Neural cell (in vitro differentiated cells): ENCODE results near the gene KATNAL1. TPM values are rescaled to one million over a fixed set of nuclear protein-coding genes. Genes with fewer than 3 reads are reported as not detected.

Experiments
- H2AFZ ChIP-seq: fragments of 200-600, 300-800 bp; sonication (generic), shearing (Covaris generic); 2 replicates; pipeline ENCODE4 v1.6.0; 2014; ENCODE audit warnings: low read depth, mild to moderate bottlenecking, antibody characterized with exemption, low read length, moderate library complexity
- H3F3A ChIP-seq: fragments of 200-600 bp; shearing (Covaris generic); 2 replicates; pipeline ENCODE4 v1.6.1; 2016; ENCODE audit warnings: mild to moderate bottlenecking, moderate library complexity, mixed read lengths, antibody characterized with exemption, low read length; ENCODE audit not compliant: insufficient read depth, poor library complexity, severe bottlenecking
- H3K27ac ChIP-seq: fragments of 200-600, 300-800 bp; sonication (generic), shearing (Covaris generic); 2 replicates; pipeline ENCODE4 v1.5.1; 2014; ENCODE audit warnings: mild to moderate bottlenecking, low read length, moderate library complexity
- H3K27me3 ChIP-seq: fragments of 300-800, 200-600 bp; sonication (generic), shearing (Covaris generic); 2 replicates; pipeline ENCODE4 v1.6.0; 2014; ENCODE audit warnings: mild to moderate bottlenecking, low read depth, low read length, moderate library complexity; ENCODE audit not compliant: insufficient read depth
- H3K36me3 ChIP-seq: fragments of 300-800, 200-600 bp; sonication (generic), shearing (Covaris generic); 2 replicates; pipeline ENCODE4 v1.5.1; 2014; ENCODE audit warnings: mild to moderate bottlenecking, antibody characterized with exemption, low read length, moderate library complexity; ENCODE audit not compliant: insufficient read depth
- H3K4me2 ChIP-seq: fragments of 300-800, 200-600 bp; sonication (generic), shearing (Covaris generic); 2 replicates; pipeline ENCODE4 v1.6.0; 2014; ENCODE audit warnings: mild to moderate bottlenecking, low read length
- H3K4me3 ChIP-seq: fragments of 300-800, 200-600 bp; sonication (generic), shearing (Covaris generic); 2 replicates; pipeline ENCODE4 v1.5.1; 2014; ENCODE audit warnings: mild to moderate bottlenecking, low read length, moderate library complexity
- H3K79me2 ChIP-seq: fragments of 200-600 bp; shearing (Covaris generic); replicated peaks from 2 replicates; pipeline ENCODE4 v1.6.0; 2014; ENCODE audit warnings: mild to moderate bottlenecking, low read length, moderate library complexity; ENCODE audit not compliant: insufficient read depth
- H3K9ac ChIP-seq: fragments of 300-800, 200-600 bp; sonication (generic), shearing (Covaris generic); 2 replicates; pipeline ENCODE4 v1.6.1; 2016; ENCODE audit warnings: mild to moderate bottlenecking, low read length, mixed read lengths
- H3K9me2 ChIP-seq: fragments of 200-600 bp; shearing (Covaris generic); 2 replicates; pipeline ENCODE4 v1.6.1; 2016; ENCODE audit warnings: mild to moderate bottlenecking, low read length, mixed read lengths; ENCODE audit not compliant: insufficient read depth
- H3K9me3 ChIP-seq: fragments of 200-600, 300-800 bp; sonication (generic), shearing (Covaris generic); 2 replicates; pipeline ENCODE4 v1.6.1; 2016; ENCODE audit warnings: mild to moderate bottlenecking, mixed run types, low read length, moderate library complexity, mixed read lengths
- H4K20me1 ChIP-seq: fragments of 200-600 bp; shearing (Covaris generic); 2 replicates; pipeline ENCODE4 v1.6.1; 2016; ENCODE audit warnings: mild to moderate bottlenecking, mixed run types; ENCODE audit not compliant: insufficient read depth
- EP300 ChIP-seq: fragments of 450-650 bp; conservative IDR thresholded peaks from 2 replicates; pipeline ENCODE4 v1.6.1; 2014; ENCODE audit warnings: antibody characterized with exemption, mild to moderate bottlenecking, moderate library complexity; ENCODE audit not compliant: poor library complexity, severe bottlenecking
- EZH2 ChIP-seq: fragments of 200-600, 300-800 bp; shearing (Covaris generic), sonication (generic); IDR thresholded peaks from 2 replicates; pipeline ENCODE4 v1.6.1; 2014; ENCODE audit warnings: antibody characterized with exemption, low read length, borderline replicate concordance, mild to moderate bottlenecking; ENCODE audit not compliant: insufficient read depth, poor library complexity, severe bottlenecking
- MXI1 ChIP-seq: fragments of 450-650 bp; conservative IDR thresholded peaks from 2 replicates; pipeline ENCODE4 v1.6.1; 2014; ENCODE audit warnings: antibody characterized with exemption, mild to moderate bottlenecking; ENCODE audit not compliant: poor library complexity, severe bottlenecking
- POLR2AphosphoS5 ChIP-seq: IDR thresholded peaks from 2 replicates; pipeline ENCODE4 v1.6.1; 2012
- RAD21 ChIP-seq: fragments of 450-650 bp; conservative IDR thresholded peaks from 2 replicates; pipeline ENCODE4 v1.6.1; 2014; ENCODE audit warnings: antibody characterized with exemption, mild to moderate bottlenecking, moderate library complexity
- SMC3 ChIP-seq: fragments of 450-650 bp; conservative IDR thresholded peaks from 2 replicates; pipeline ENCODE4 v1.6.1; 2014; ENCODE audit warnings: antibody characterized with exemption, mild to moderate bottlenecking, moderate library complexity; ENCODE audit not compliant: poor library complexity
- TAF1 ChIP-seq: IDR thresholded peaks from 2 replicates; pipeline ENCODE4 v1.6.1; 2012; ENCODE audit warnings: low read depth
- polyA plus RNA-seq: library from polyadenylated mRNA; depleted of rRNA; stranded (reverse); fragments of >200 nt; gene quantifications from 2 replicates; pipeline ENCODE4 v1.2.3, GENCODE V29; 2014
- TF ChIP-seq, protein P1 (sequence below): fragments of 450-650 bp; IDR thresholded peaks from 2 replicates; pipeline ENCODE4 v1.5.1; 2014; ENCODE audit warnings: antibody characterized with exemption, mild to moderate bottlenecking, moderate library complexity; ENCODE audit not compliant: poor library complexity, severe bottlenecking
- TF ChIP-seq, protein P2 (sequence below): IDR thresholded peaks from 2 replicates; pipeline ENCODE4 v1.6.1; 2012; ENCODE audit warnings: borderline replicate concordance

KATNAL1 gene
- polyA plus RNA-seq, 1 donor from 2014 or later, result 24.9 TPM

DNA sequence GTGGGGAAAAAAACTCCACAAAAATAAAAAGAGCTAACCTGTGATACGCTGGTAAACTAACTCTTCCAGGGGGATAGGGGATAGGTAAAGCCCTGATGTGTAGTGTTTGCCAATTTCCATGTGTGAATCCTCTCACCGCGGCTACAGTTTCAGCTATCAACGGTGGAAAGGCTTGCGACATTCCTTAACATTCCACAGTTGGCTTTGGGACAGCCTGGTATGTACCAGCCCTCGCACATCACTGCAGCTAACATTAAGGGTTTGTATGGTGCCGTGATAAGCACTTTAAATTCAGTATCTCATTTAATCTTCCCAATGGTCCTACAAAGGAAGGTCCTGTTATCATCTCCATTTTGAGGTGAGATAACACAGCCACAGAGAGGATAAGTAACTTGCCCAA lies 112.4 kb downstream of the KATNAL1 start:
- H3K9me2 ChIP-seq, result no peaks in the 10 kb centered on the region
- H3F3A ChIP-seq, result peaks cover 4% of the 10 kb centered on the region
- no peaks in the 10 kb centered on the region for H3K36me3 ChIP-seq
- no peak for TF ChIP-seq EZH2
- TF ChIP-seq, protein P1, sequence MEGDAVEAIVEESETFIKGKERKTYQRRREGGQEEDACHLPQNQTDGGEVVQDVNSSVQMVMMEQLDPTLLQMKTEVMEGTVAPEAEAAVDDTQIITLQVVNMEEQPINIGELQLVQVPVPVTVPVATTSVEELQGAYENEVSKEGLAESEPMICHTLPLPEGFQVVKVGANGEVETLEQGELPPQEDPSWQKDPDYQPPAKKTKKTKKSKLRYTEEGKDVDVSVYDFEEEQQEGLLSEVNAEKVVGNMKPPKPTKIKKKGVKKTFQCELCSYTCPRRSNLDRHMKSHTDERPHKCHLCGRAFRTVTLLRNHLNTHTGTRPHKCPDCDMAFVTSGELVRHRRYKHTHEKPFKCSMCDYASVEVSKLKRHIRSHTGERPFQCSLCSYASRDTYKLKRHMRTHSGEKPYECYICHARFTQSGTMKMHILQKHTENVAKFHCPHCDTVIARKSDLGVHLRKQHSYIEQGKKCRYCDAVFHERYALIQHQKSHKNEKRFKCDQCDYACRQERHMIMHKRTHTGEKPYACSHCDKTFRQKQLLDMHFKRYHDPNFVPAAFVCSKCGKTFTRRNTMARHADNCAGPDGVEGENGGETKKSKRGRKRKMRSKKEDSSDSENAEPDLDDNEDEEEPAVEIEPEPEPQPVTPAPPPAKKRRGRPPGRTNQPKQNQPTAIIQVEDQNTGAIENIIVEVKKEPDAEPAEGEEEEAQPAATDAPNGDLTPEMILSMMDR, result no peak
- TF ChIP-seq RAD21, result no peak
- no peaks in the 10 kb centered on the region for H4K20me1 ChIP-seq
- no peaks in the 10 kb centered on the region for H3K9me3 ChIP-seq
- no peaks in the 10 kb centered on the region for H3K79me2 ChIP-seq
- no peak overlapping the region for H2AFZ ChIP-seq
- H3K4me2 ChIP-seq, result no peak overlapping the region
- no peak overlapping the region for H3K9ac ChIP-seq
- H3K4me3 ChIP-seq, result no peak overlapping the region
- no peaks in the 10 kb centered on the region for H3K27me3 ChIP-seq
- H3K27ac ChIP-seq, result no peak overlapping the region

DNA sequence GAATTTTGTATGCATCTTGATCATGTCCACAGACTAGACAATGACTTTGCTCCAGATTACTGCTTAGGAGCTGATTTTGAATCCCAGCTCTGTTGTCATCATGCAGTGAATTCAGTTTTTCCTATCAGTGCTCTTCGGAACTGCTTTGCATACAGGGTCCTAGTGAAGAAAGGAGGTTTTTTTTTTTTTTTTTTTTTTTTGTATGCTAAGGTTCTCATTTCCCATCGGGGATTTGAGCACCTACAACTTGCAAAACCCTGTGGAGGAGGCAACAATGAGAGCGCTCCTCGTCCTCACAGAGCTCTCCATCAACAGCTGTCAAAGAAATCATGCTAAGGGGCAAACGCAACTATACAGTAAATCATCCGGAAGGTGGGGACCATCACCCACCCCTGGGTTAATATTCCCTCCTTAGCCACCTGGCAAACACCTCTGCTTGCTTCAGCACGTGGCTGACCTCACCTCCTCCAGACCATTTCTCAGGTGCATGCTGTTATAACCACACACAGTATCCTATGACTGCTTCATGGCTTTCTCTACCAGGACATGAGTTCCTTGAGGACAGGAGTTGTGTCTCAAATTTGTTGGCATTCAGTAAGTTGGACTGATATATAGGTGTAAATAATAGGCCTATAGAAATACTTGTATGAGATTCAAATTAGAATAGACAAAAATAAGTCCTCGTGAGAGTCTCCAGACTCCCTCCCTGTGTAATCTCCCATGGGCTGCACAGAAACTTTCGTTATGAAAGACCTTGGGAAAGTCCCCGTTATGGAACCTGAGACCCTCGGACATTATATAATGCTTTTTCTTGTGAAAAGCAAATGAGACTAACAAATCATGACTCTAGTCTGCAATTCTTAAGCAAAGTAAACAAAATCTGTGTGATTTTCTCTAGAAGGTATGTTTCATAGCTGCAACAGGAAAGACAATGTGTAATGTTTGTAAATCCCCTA lies 113.8 kb downstream of the KATNAL1 start:
- Histone ChIP-seq H4K20me1 (no peaks in the 10 kb centered on the region), H3F3A (peaks cover 4% of the 10 kb centered on the region), H3K9ac (no peak overlapping the region), H3K27me3 (no peaks in the 10 kb centered on the region), H3K4me3 (no peak overlapping the region), H3K79me2 (no peaks in the 10 kb centered on the region), H2AFZ (no peak overlapping the region), H3K27ac (no peak overlapping the region), H3K9me3 (no peaks in the 10 kb centered on the region), H3K36me3 (no peaks in the 10 kb centered on the region), H3K4me2 (no peak overlapping the region), H3K9me2 (no peaks in the 10 kb centered on the region)
- TF ChIP-seq EZH2, result no peak
- TF ChIP-seq RAD21, result no peak
- no peak for TF ChIP-seq POLR2AphosphoS5
- TF ChIP-seq SMC3, result no peak
- TF ChIP-seq MXI1, result no peak
- TF ChIP-seq TAF1, result no peak
- TF ChIP-seq EP300, result no peak
- TF ChIP-seq, protein P1, result no peak
- TF ChIP-seq, protein P2, sequence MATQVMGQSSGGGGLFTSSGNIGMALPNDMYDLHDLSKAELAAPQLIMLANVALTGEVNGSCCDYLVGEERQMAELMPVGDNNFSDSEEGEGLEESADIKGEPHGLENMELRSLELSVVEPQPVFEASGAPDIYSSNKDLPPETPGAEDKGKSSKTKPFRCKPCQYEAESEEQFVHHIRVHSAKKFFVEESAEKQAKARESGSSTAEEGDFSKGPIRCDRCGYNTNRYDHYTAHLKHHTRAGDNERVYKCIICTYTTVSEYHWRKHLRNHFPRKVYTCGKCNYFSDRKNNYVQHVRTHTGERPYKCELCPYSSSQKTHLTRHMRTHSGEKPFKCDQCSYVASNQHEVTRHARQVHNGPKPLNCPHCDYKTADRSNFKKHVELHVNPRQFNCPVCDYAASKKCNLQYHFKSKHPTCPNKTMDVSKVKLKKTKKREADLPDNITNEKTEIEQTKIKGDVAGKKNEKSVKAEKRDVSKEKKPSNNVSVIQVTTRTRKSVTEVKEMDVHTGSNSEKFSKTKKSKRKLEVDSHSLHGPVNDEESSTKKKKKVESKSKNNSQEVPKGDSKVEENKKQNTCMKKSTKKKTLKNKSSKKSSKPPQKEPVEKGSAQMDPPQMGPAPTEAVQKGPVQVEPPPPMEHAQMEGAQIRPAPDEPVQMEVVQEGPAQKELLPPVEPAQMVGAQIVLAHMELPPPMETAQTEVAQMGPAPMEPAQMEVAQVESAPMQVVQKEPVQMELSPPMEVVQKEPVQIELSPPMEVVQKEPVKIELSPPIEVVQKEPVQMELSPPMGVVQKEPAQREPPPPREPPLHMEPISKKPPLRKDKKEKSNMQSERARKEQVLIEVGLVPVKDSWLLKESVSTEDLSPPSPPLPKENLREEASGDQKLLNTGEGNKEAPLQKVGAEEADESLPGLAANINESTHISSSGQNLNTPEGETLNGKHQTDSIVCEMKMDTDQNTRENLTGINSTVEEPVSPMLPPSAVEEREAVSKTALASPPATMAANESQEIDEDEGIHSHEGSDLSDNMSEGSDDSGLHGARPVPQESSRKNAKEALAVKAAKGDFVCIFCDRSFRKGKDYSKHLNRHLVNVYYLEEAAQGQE, result no peak
